IgD-negative memory B cell (primary cell): ENCODE measurements around the gene GLRX3. TPM values are rescaled to one million over a fixed set of nuclear protein-coding genes. Genes with fewer than 3 reads are reported as not detected.
A peak's percentile ranks its signal among the peaks of the same experiment; 100 is the strongest.

Source experiments
- H3K27ac Mint-ChIP-seq, 3 donors: one replicate each; pipeline ENCODE4 v1.8.0; 2020 to 2022; ENCODE audit warnings: mild to moderate bottlenecking in 3 of 3, mixed read lengths in 3 of 3, moderate library complexity in 1 of 3
- H3K27me3 Mint-ChIP-seq: one replicate; pipeline ENCODE4 v1.8.0; 2021; ENCODE audit warnings: mixed read lengths
- H3K36me3 Mint-ChIP-seq: one replicate; pipeline ENCODE4 v1.8.0; 2020; ENCODE audit warnings: mild to moderate bottlenecking, mixed read lengths
- H3K4me1 Mint-ChIP-seq, 3 donors: one replicate each; pipeline ENCODE4 v1.8.0; 2020 to 2022; ENCODE audit warnings: mixed read lengths in 3 of 3, mild to moderate bottlenecking in 1 of 3
- H3K4me3 Mint-ChIP-seq, 4 donors: one replicate each; pipeline ENCODE4 v1.8.0; 2020 to 2022; ENCODE audit warnings: mild to moderate bottlenecking in 4 of 4, mixed read lengths in 4 of 4, moderate library complexity in 3 of 4
- H3K9me3 Mint-ChIP-seq, 3 donors: one replicate each; pipeline ENCODE4 v1.8.0; 2020 to 2021; ENCODE audit warnings: mixed read lengths in 3 of 3, mild to moderate bottlenecking in 1 of 3
- polyA plus RNA-seq: library from polyadenylated mRNA; unstranded; fragments of 300-500 nt; fragmentation: Illumina TruSeq; gene quantifications from one replicate; pipeline ENCODE4 v1.2.3, GENCODE V29; 2021

Gene GLRX3
- polyA plus RNA-seq, 1 donor from 2014 or later = 78.7 TPM

DNA sequence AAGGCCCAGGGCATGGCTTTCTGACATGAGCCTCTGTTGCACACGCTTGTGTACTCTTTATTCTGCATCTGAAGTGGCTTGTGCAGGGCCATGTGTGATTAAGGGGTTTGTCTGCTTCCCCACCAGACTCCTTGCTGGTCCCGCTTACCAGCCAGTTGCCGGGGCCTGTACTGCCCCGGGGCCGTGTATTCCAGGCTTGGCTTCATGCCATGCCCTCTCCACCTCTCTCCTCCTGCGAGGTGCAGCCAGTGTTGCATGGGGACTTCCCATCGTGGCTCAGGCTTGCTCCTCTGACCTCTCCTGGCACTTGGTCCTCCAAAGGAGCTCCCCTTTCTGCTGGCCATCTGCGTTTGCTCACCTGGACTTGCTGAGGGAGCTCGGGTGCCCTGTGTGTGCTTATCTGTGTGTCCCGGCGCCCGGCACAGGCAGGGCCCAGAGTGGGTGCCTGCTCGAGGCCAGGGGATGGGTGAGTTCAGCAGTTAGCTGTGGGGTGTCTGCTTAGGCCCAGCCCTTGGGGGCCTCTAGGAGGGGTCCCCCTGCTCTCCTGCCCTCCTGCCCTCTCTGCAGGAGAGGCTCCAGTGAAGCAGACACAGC is 14.6 kb upstream of the GLRX3 start:
- H3K36me3 Mint-ChIP-seq = no peaks in the 10 kb centered on the region
- peaks cover 1% of the 10 kb centered on the region for H3K27me3 Mint-ChIP-seq
- no peak overlapping the region for H3K27ac Mint-ChIP-seq
- H3K4me3 Mint-ChIP-seq = no peak overlapping the region
- H3K4me1 Mint-ChIP-seq = no peaks in the 10 kb centered on the region
- peaks cover 0 to 15% (median 8%) of the 10 kb centered on the region in 3 donors for H3K9me3 Mint-ChIP-seq

DNA sequence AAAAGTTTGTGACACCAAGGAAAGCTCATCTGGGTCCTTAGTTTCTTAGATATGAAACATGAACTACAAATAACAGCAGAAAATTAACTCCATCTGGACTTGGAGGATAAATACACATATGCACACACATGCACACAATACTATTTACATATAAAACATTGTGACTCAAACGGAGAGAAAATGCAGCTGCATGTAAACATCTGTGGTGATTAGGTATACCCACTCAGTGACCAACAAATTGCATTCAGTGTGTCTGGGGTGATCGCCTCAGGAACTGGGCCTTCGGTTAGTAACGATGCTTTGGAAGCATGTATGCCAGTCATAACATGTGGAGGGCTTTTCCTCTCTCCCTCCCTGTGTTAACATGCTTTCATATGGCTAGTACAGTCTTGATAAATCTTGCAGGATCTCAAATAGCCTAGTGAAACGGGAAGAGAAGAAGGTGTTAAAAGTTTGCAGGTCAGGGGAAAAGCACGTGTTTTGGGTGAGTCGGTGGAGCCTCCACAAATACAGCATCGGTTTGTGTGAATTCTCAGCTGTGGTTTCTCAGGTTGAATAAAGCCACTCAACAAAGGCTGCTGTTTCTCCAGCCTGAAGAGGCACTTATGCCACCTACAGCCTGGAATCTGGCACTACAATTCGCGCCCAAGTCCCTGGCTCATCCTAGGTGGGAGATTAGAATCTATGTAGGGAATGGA is 8.7 kb upstream of the GLRX3 start:
- Mint-ChIP-seq H3K4me1 (peaks cover 0 to 4% (median 3%) of the 10 kb centered on the region in 3 donors), H3K36me3 (no peaks in the 10 kb centered on the region), H3K27ac (no peak overlapping the region), H3K27me3 (peaks cover 14% of the 10 kb centered on the region), H3K9me3 (no peaks in the 10 kb centered on the region), H3K4me3 (no peak overlapping the region)

DNA sequence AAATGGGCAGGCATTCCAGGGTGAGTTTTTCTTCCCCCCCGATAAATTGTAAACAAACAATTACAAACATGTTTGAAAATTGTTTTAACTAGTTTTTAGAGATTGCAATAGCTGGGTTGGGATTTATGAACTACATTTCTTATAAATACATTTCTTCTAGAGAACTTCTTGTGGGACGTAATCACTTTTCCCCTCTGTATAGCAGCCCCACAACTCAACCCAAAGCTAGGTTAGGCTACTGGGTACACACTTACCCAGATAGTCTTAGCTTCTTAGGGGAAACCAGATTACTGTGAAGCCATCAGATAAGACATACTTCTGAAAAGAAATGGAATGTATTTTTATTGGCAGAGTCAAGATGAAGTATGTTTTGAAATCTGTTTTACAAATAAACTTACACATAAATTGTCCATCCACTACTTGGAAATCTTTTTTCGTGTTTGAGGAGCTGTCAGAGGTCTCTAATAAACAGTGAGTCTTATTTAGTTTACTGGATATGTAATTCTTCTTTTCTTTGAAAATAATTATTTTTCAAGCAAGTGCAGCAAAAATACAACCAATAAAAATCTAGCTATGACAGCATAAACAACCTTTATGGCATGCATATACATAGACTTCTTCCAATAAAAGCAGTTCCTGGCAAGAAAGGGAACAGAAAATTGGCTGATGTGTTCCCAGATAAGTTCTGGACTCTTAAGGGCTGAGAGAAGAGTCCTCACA is 8.0 kb upstream of the GLRX3 start:
- Mint-ChIP-seq H3K27ac (no peak overlapping the region), H3K27me3 (peaks cover 14% of the 10 kb centered on the region), H3K4me1 (peaks cover 0 to 4% (median 3%) of the 10 kb centered on the region in 3 donors), H3K4me3 (no peak overlapping the region), H3K36me3 (no peaks in the 10 kb centered on the region), H3K9me3 (no peaks in the 10 kb centered on the region)

DNA sequence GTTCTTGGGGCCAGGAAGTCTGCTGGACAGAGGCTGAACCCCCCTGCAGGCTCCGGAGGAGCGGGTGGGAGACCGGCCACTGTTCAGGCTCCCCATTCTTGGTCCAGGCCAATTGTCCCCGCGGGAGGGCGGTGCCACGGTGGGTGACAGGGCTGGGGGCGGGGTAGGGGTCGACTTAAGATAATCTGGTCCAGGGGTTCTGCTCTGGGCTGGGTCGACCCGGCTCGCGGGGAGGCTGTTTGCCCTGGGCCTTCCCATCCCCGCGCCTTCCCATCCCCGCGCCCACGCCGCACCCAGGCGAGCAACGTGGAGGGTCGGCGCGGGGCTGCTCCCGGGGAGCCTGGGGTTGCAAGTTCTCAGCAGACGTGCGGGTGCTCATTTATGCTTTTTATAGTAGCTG is 7.3 kb upstream of the GLRX3 start:
- no peak overlapping the region for H3K27ac Mint-ChIP-seq
- H3K27me3 Mint-ChIP-seq = peaks cover 14% of the 10 kb centered on the region
- no peak overlapping the region for H3K4me3 Mint-ChIP-seq
- peaks cover 0 to 4% (median 3%) of the 10 kb centered on the region in 3 donors for H3K4me1 Mint-ChIP-seq
- H3K36me3 Mint-ChIP-seq = no peaks in the 10 kb centered on the region
- no peaks in the 10 kb centered on the region for H3K9me3 Mint-ChIP-seq

DNA sequence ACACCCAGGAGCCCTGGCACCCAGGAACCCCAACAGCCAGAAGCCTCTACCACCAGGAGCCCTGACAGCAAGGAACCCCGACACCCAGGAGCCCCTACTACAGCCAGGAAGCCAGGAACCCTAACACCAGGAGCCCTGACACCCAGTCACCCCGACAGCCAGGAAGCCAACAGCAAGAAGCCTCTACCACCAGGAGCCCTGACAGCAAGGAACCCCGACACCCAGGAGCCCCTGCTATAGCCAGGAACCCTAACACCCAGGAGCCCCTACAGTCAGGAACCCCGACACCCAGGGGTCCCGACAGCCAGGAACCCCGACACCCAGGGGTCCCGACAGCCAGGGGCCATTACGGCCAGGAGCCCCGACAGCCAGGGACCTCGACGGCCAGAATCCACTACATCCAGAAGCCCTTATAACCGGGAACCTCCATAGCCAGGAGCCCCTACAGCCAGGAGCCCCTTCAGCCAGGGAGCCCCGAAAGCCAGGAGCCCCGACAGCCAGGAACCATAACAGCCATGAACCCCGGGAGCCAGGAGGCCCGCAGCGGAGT is 440 bp upstream of the GLRX3 start:
- H3K27me3 Mint-ChIP-seq = peaks cover 11% of the 10 kb centered on the region
- peaks cover 16 to 26% (median 25%) of the 10 kb centered on the region in 3 donors for H3K4me1 Mint-ChIP-seq
- peak overlapping the region; percentile 84 to 98 (median 93) for H3K4me3 Mint-ChIP-seq
- peaks cover 4% of the 10 kb centered on the region for H3K36me3 Mint-ChIP-seq
- no peaks in the 10 kb centered on the region for H3K9me3 Mint-ChIP-seq
- peak overlapping the region; percentile 57 to 74 (median 61) for H3K27ac Mint-ChIP-seq

DNA sequence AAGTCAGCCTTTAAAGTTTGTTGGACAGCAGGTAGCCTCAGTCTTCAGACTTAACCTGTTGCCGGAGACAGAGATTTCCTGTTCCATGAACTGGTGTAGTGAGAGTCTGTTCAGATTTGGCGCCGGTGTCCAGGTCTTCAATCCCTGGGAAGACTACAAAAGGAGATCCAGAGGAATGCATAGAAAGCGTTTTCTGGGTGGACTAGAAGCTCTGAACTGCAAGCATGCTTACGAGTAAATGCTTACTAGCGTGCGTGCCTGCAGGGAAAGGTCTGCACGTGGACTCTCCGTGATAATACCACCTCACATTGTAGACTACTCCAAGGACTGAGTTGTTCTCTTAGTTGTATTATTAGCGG is 878 bp downstream of the GLRX3 start:
- Mint-ChIP-seq H3K27me3 (peaks cover 4% of the 10 kb centered on the region), H3K9me3 (no peaks in the 10 kb centered on the region), H3K4me1 (peaks cover 27 to 37% (median 35%) of the 10 kb centered on the region in 3 donors), H3K36me3 (peaks cover 4% of the 10 kb centered on the region), H3K4me3 (peak overlapping the region; percentile 86 to 94 (median 91)), H3K27ac (peak overlapping the region; percentile 15 to 71 (median 60))

DNA sequence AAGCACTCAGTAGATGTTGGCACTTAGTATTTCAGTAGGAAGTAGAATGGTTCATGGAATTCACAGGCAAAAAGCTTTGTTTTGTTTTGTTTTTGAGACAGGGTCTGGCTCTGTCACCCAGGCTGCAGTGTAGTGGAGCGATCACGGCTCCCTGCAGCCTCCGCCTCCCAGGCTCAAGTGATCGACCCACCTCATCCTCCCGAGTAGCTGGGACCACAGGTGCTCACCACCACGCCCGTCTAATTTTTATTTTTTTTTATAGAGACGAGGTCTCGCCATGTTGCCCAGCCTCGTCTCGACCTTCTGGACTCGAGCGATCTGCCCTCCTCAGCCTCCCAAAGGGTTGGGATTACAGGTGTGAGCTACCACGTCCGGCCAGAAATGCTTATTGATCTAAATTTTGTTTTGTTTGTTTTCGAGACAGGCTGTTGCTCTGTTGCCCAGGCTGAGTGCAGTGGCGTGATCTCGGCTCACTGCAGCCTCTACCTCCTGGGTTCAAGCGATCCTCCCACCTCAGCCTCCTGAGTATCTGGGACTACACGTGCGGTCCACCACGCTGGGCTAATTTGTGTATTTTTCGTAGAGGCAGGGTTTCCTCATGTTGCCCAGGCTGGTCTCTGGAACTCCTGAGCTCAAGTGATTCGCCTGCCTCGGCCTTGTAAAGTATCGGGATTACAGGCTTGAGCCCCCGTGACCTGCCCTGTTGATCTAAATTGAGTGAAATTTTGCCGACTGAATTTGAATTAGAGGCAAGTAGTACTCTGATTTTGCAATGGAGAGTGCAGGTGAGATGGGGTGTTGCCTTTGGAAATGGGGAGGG is 1.7 kb downstream of the GLRX3 start:
- Mint-ChIP-seq H3K27me3 (peaks cover 4% of the 10 kb centered on the region), H3K9me3 (no peaks in the 10 kb centered on the region), H3K36me3 (peaks cover 6% of the 10 kb centered on the region), H3K27ac (peak overlapping the region in 2 of 3 donors; percentile 43 to 60), H3K4me3 (peak overlapping the region; percentile 86 to 94 (median 91)), H3K4me1 (peaks cover 35 to 45% (median 43%) of the 10 kb centered on the region in 3 donors)

DNA sequence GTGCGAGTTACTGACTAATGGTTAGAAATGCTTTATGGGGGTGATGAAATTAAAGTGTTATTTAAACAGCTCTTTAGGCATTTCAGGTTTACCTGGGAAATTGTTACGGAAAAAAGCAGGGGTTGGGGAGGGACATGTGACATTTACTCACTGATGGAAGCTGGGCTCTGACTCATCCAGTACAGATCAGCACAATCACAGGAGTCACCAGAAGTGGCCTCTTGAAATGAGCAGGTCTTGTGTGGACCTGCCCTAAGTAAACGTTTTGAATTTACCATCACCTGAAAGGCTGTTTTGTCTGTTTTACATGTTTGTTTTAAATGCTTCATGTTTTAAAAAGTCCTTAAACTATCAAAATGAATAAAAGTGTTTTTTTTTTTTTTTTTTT is 2.3 kb downstream of the GLRX3 start:
- no peaks in the 10 kb centered on the region for H3K9me3 Mint-ChIP-seq
- H3K4me3 Mint-ChIP-seq = peak overlapping the region in 3 of 4 donors; percentile 34 to 88 (median 58)
- H3K27ac Mint-ChIP-seq = peak overlapping the region in 1 of 3 donors; percentile 43
- peaks cover 6% of the 10 kb centered on the region for H3K36me3 Mint-ChIP-seq
- peaks cover 39 to 48% (median 46%) of the 10 kb centered on the region in 3 donors for H3K4me1 Mint-ChIP-seq
- peaks cover 4% of the 10 kb centered on the region for H3K27me3 Mint-ChIP-seq

DNA sequence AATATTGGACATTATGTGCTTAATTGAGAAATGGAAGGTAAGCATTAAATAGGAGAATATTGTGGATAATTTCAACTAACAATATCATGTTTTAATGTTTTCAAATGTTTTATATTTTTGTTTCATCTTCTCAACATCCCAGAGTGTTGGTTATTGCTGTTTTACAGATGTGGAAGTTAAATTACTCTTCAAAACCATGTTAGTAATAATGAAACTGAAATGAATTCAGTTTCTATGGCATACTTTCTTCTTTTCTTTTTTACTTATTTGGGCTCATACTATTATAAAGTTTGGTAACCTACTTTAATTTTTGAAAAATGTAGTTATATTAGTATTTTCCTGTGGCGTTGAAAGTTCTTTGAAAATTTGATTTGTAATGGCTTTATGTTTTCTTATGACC is 4.2 kb downstream of the GLRX3 start:
- H3K36me3 Mint-ChIP-seq = peaks cover 6% of the 10 kb centered on the region
- no peaks in the 10 kb centered on the region for H3K9me3 Mint-ChIP-seq
- peaks cover 39 to 51% (median 50%) of the 10 kb centered on the region in 3 donors for H3K4me1 Mint-ChIP-seq
- peak overlapping the region; percentile 5 to 31 (median 9) for H3K27ac Mint-ChIP-seq
- peak overlapping the region in 3 of 4 donors; percentile 56 to 85 (median 80) for H3K4me3 Mint-ChIP-seq
- H3K27me3 Mint-ChIP-seq = no peaks in the 10 kb centered on the region

DNA sequence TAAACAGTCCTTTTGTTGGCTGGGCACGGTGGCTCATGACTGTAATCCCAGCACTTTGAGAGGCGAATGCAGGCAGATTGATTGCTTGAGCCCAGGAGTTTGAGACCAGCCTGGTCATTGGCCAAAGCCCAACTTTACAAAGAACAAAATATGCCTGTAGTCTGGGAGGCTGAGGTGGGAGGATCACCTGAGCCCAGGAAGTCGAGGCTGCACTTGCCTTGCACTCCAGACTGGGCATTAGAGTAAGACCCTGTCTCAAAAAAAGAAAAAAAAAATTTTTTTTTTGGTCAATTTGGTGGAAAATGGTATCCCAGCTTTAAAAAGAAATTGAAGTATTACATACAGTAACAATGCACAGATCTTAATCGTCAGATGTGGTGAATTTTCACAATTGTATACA is 4.8 kb downstream of the GLRX3 start:
- Mint-ChIP-seq H3K4me1 (peaks cover 41 to 55% (median 54%) of the 10 kb centered on the region in 3 donors), H3K27ac (peak overlapping the region; percentile 30 to 91 (median 31)), H3K4me3 (peak overlapping the region in 3 of 4 donors; percentile 81 to 85 (median 83)), H3K36me3 (peaks cover 7% of the 10 kb centered on the region), H3K27me3 (no peaks in the 10 kb centered on the region), H3K9me3 (no peaks in the 10 kb centered on the region)

DNA sequence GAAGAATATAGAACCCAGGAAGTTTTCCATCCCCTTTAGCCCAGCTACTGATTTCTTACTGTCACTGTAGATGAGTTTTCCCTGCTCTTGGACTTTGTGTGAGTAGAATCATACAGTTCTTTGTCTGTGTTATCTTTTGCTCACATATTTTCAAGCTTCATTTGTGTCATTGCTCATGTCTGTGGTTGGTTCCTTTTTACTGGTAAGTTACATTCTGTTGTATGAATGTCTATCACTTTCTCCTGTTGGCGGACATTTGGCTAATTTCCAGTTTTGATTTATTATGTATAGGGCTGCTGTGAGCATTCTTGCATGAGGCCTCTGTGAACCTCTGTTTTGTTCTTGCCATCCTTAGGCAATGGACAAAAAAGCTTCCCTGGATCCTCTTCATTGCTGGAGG is 5.3 kb downstream of the GLRX3 start:
- peaks cover 10% of the 10 kb centered on the region for H3K36me3 Mint-ChIP-seq
- peak overlapping the region; percentile 30 to 91 (median 31) for H3K27ac Mint-ChIP-seq
- H3K27me3 Mint-ChIP-seq = no peaks in the 10 kb centered on the region
- peaks cover 45 to 58% (median 57%) of the 10 kb centered on the region in 3 donors for H3K4me1 Mint-ChIP-seq
- H3K9me3 Mint-ChIP-seq = no peaks in the 10 kb centered on the region
- peak overlapping the region; percentile 41 to 85 (median 82) for H3K4me3 Mint-ChIP-seq

DNA sequence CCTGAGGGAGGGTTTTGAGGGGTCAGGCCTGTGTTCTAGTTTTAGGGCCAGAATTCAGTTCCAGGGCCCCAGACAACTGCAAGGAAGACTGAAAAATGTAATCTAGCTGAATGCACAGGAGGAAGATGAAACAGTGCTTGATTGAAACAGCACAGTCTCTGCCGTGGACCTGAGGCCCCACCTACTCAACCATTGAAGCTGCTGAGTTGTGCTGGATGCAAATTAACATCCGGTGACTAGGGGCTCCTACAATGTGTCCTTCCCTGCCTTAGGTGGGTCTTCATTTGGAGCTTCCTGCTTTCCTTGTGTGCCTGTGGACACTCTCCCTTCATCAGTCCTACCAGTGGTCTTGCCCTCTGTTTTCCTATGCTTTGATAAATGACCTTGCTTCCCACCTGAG is 5.7 kb downstream of the GLRX3 start:
- no peaks in the 10 kb centered on the region for H3K27me3 Mint-ChIP-seq
- H3K4me3 Mint-ChIP-seq = peak overlapping the region; percentile 41 to 85 (median 82)
- peaks cover 11% of the 10 kb centered on the region for H3K36me3 Mint-ChIP-seq
- H3K4me1 Mint-ChIP-seq = peaks cover 45 to 60% (median 59%) of the 10 kb centered on the region in 3 donors
- no peaks in the 10 kb centered on the region for H3K9me3 Mint-ChIP-seq
- H3K27ac Mint-ChIP-seq = peak overlapping the region; percentile 31 to 91 (median 87)

DNA sequence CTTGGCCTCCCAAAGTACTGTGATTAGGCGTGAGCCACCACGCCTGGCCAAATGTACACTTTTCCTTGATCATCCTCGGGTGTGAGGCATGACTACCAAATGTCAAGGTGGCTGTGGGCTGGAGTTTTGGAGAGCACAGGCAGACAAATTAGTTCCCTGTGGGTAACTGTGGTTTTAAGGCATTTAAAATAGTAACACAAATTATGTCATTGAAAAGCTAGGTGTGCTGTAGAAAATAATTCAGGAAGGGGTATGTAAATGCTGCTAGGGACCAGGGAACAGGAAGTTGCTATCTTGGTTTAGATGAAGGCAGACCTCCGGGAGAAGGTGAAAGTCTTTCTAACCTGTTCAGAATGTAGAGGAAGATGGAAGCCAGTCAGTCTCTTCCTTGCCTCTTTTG is 9.9 kb downstream of the GLRX3 start:
- no peaks in the 10 kb centered on the region for H3K27me3 Mint-ChIP-seq
- H3K36me3 Mint-ChIP-seq = peaks cover 19% of the 10 kb centered on the region
- peaks cover 28 to 41% (median 37%) of the 10 kb centered on the region in 3 donors for H3K4me1 Mint-ChIP-seq
- no peak overlapping the region for H3K27ac Mint-ChIP-seq
- no peaks in the 10 kb centered on the region for H3K9me3 Mint-ChIP-seq
- peak overlapping the region in 3 of 4 donors; percentile 45 to 77 (median 47) for H3K4me3 Mint-ChIP-seq

DNA sequence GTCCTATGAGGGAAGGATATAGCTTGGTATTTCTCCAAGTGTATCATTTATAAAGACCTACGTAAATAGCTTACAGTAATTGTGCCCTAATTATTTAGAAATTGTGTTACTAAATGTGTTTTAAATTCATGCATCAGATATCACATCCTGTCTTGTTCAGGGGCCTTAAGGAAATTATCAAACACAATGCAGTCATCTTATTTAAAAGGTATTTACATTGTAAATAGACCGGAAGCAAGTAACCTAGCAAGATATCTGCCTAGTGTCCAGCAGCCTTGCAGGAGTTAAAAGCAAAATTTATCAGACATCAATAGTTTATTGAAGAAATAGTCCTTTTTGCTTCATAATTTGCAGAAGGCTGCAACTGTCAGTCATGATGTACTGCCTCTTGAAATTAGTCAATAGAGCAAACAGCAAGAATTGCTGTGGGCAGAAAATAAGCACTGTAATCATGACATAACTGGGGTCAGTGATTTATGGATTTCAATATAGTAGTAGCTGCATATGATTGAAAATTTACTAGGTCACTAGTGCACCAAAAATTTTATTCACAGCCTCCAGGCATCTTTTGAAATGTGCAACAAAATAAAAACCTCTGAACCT is 23.1 kb downstream of the GLRX3 start:
- Mint-ChIP-seq H3K9me3 (no peaks in the 10 kb centered on the region), H3K4me1 (peaks cover 10 to 30% (median 25%) of the 10 kb centered on the region in 3 donors), H3K4me3 (no peak overlapping the region), H3K27me3 (no peaks in the 10 kb centered on the region), H3K27ac (no peak overlapping the region), H3K36me3 (peaks cover 3% of the 10 kb centered on the region)
